ENCODE measurements around the gene CNOT1. TPM values are rescaled to one million over a fixed set of nuclear protein-coding genes. Genes with fewer than 3 reads are reported as not detected.

CNOT1 gene
- total RNA-seq, 1 experiment from 2014 or later = 219 TPM

- no peak for DNase-seq (ENCODE audit: unreplicated experiment)
- intact Hi-C loops (cut with micrococcal nuclease) = no loop called here
- H3K27ac Mint-ChIP-seq (ENCODE audit: low read depth, unreplicated experiment) = no peak overlapping the region
- peaks cover 13% of the 10 kb centered on the region for H3K36me3 Mint-ChIP-seq (ENCODE audit: insufficient read depth, unreplicated experiment)
- H3K9me3 Mint-ChIP-seq (ENCODE audit: unreplicated experiment) = no peaks in the 10 kb centered on the region
- POLR2A ChIA-PET = interaction anchor here (0.7 kb wide), 1 partner anchor 76 kb away, joined by 3 read pairs; no protein-coding TSS in a partner anchor
- peaks cover 6% of the 10 kb centered on the region for H3K4me1 Mint-ChIP-seq (ENCODE audit: insufficient read depth, unreplicated experiment)
- H3K4me3 Mint-ChIP-seq (ENCODE audit: unreplicated experiment) = no peak overlapping the region
- CTCF ChIA-PET = interaction anchor here (0.6 to 2.1 kb wide), 13 partner anchors 8 to 558 kb away, joined by 3 to 18 read pairs (median 4); no protein-coding TSS in a partner anchor
- no peaks in the 10 kb centered on the region for H3K27me3 Mint-ChIP-seq (ENCODE audit: insufficient read depth, unreplicated experiment)
- BruUV-seq (replicated peaks) = no TSS peak
- no peak for TF ChIP-seq CTCF (IDR thresholded peaks at IDR 0.05; ENCODE audit: unreplicated experiment)
Measured at GRCh38 chr16:58510776-58511628, 118.6 kb downstream of the CNOT1 start.

DNA sequence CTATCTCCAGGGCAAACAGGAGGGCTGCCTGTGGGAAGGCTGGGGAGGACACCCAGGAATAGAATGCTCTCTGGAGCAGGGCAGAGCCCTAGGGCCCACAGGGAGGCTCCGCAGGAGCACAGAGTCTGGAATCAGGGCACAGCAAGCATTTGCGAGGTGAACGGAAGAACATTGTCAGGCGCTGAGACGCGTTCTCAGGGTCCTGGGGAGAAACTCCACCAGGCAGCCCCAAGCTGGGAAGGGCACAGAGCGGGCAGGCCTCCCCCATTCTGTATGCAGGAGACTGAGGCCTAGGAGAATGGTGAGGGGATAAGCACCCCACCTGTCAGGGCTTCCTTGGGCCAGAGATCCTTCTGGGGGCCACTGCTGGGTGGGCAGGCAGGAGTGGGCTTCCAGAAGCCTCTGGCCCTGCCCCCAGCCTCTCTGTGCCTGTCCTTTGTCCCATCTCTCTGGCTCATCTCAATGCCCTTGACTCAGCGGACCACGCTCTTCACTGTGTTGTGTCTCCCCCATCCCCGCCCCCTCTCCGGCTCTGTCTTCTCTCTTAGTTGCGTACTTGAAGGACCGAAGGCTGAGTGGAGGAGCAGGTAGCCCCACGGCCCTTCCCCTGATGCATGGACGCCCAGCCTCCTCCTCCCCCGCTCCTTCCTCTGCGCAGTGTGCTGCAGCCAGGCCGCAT, 119.4 kb downstream of the CNOT1 start:
- no peak for DNase-seq (ENCODE audit: unreplicated experiment)
- Mint-ChIP-seq H3K4me3 (ENCODE audit: unreplicated experiment) (no peak overlapping the region), H3K27ac (ENCODE audit: low read depth, unreplicated experiment) (no peak overlapping the region), H3K27me3 (ENCODE audit: insufficient read depth, unreplicated experiment) (no peaks in the 10 kb centered on the region), H3K4me1 (ENCODE audit: insufficient read depth, unreplicated experiment) (peaks cover 6% of the 10 kb centered on the region), H3K9me3 (ENCODE audit: unreplicated experiment) (no peaks in the 10 kb centered on the region), H3K36me3 (ENCODE audit: insufficient read depth, unreplicated experiment) (peaks cover 5% of the 10 kb centered on the region)
- no TSS peak for BruUV-seq (replicated peaks)
- intact Hi-C loops (cut with micrococcal nuclease) = no loop called here
- CTCF ChIA-PET = interaction anchor here (0.6 to 2.1 kb wide), 7 partner anchors 11 to 288 kb away, joined by 3 to 18 read pairs (median 4); no protein-coding TSS in a partner anchor
- TF ChIP-seq CTCF (IDR thresholded peaks at IDR 0.05; ENCODE audit: unreplicated experiment) = no peak
- POLR2A ChIA-PET = interaction anchor here (0.7 kb wide), 1 partner anchor 75 kb away, joined by 3 read pairs; no protein-coding TSS in a partner anchor

- no peak overlapping the region for H3K4me3 Mint-ChIP-seq (ENCODE audit: unreplicated experiment)
- no peak overlapping the region for H3K27ac Mint-ChIP-seq (ENCODE audit: low read depth, unreplicated experiment)
- CTCF ChIA-PET = interaction anchor here (0.7 to 2.1 kb wide), 5 partner anchors 10 to 287 kb away, joined by 3 to 10 read pairs (median 4); no protein-coding TSS in a partner anchor
- BruUV-seq (replicated peaks) = no TSS peak
- H3K36me3 Mint-ChIP-seq (ENCODE audit: insufficient read depth, unreplicated experiment) = peaks cover 4% of the 10 kb centered on the region
- no peaks in the 10 kb centered on the region for H3K9me3 Mint-ChIP-seq (ENCODE audit: unreplicated experiment)
- H3K4me1 Mint-ChIP-seq (ENCODE audit: insufficient read depth, unreplicated experiment) = peaks cover 6% of the 10 kb centered on the region
- no peak for DNase-seq (ENCODE audit: unreplicated experiment)
- POLR2A ChIA-PET = no interaction called here
- TF ChIP-seq CTCF (IDR thresholded peaks at IDR 0.05; ENCODE audit: unreplicated experiment) = no peak
- intact Hi-C loops (cut with micrococcal nuclease) = no loop called here
- no peaks in the 10 kb centered on the region for H3K27me3 Mint-ChIP-seq (ENCODE audit: insufficient read depth, unreplicated experiment)
Measured at GRCh38 chr16:58509256-58510096, 120.2 kb downstream of the CNOT1 start.

Measured in MCF 10A (cell line).